HL-60 (cell line): ENCODE data around the gene GNB4.

Experiments
- DNase-seq, 2 experiments: peaks; one replicate each; pipeline ENCODE4 v3.0.0-alpha.2; 2010 to 2020; ENCODE audit warnings: low read depth in 1 of 2, low spot score in 1 of 2
- H3K27ac ChIP-seq: fragments of 250-450 bp; sonication (Bioruptor Pico); replicated peaks from 2 replicates; pipeline ENCODE4 v1.5.1; 2020; ENCODE audit warnings: mild to moderate bottlenecking, moderate library complexity
- H3K27me3 ChIP-seq: fragments of 250-450 bp; sonication (Bioruptor Pico); 2 replicates; pipeline ENCODE4 v1.5.1; 2021; ENCODE audit warnings: mild to moderate bottlenecking, moderate library complexity; ENCODE audit not compliant: insufficient read depth, poor library complexity, severe bottlenecking
- H3K4me3 ChIP-seq: replicated peaks from 2 replicates; pipeline ENCODE4 v1.5.1; 2011; ENCODE audit warnings: mild to moderate bottlenecking, control low read depth, low read length; ENCODE audit not compliant: insufficient read depth
- CTCF ChIP-seq: IDR thresholded peaks from one replicate; pipeline ENCODE4 v1.5.1; 2011; ENCODE audit warnings: low read length, control low read depth, inconsistent platforms; ENCODE audit not compliant: insufficient read depth
- GABPA ChIP-seq: IDR thresholded peaks from 2 replicates; pipeline ENCODE4 v1.6.1; 2012; ENCODE audit warnings: low read depth
- POLR2AphosphoS5 ChIP-seq: IDR thresholded peaks from 2 replicates; pipeline ENCODE4 v1.6.1; 2012; ENCODE audit warnings: low read depth
- REST ChIP-seq: IDR thresholded peaks from 2 replicates; pipeline ENCODE4 v1.6.1; 2012; ENCODE audit warnings: low read depth; ENCODE audit not compliant: insufficient replicate concordance
- SPI1 ChIP-seq: IDR thresholded peaks from 2 replicates; pipeline ENCODE4 v1.6.1; 2012; ENCODE audit warnings: low read depth, mild to moderate bottlenecking, borderline replicate concordance

Gene GNB4

GRCh38 chr3:179463319-179463718 is 12.0 kb upstream of the GNB4 start:
- peak overlapping the region; percentile 84 for H3K27ac ChIP-seq
- no peaks in the 10 kb centered on the region for H3K27me3 ChIP-seq
- TF ChIP-seq CTCF (no peak), GABPA (no peak), SPI1 (no peak), REST (no peak), POLR2AphosphoS5 (no peak)
- DNase-seq: peak in 1 of 2 experiments; percentile 55
- no peak overlapping the region for H3K4me3 ChIP-seq

GRCh38 chr3:179460260-179460659 is 9.0 kb upstream of the GNB4 start:
- H3K27me3 ChIP-seq: no peaks in the 10 kb centered on the region
- no peak overlapping the region for H3K4me3 ChIP-seq
- TF ChIP-seq POLR2AphosphoS5 (no peak), CTCF (no peak), GABPA (no peak), REST (no peak), SPI1 (no peak)
- H3K27ac ChIP-seq: no peak overlapping the region
- no peak for DNase-seq

- Histone ChIP-seq H3K27ac (no peak overlapping the region), H3K4me3 (no peak overlapping the region), H3K27me3 (no peaks in the 10 kb centered on the region)
- DNase-seq: no peak
- no peak for TF ChIP-seq REST
Measured at GRCh38 chr3:179455954-179456353, 4.7 kb upstream of the GNB4 start.

GRCh38 chr3:179454887-179455286 is 3.6 kb upstream of the GNB4 start:
- TF ChIP-seq POLR2AphosphoS5 (no peak), SPI1 (no peak), GABPA (no peak), REST (no peak), CTCF (no peak)
- no peaks in the 10 kb centered on the region for H3K27me3 ChIP-seq
- H3K4me3 ChIP-seq: no peak overlapping the region
- no peak for DNase-seq
- no peak overlapping the region for H3K27ac ChIP-seq
